HG03103 (cell line): ENCODE results near the gene ZNF335.
"Not testable (repeated sequence)": the region's sequence is repeated elsewhere in the genome, so short reads cannot be mapped to it uniquely, and the experiment has no call there.

Experiments used
- ATAC-seq: cut with Tn5 transposase; IDR thresholded peaks from one replicate; pipeline ENCODE4 v1.9.1; 2021; ENCODE audit warnings: low read depth; ENCODE audit not compliant: unreplicated experiment

Gene ZNF335

DNA sequence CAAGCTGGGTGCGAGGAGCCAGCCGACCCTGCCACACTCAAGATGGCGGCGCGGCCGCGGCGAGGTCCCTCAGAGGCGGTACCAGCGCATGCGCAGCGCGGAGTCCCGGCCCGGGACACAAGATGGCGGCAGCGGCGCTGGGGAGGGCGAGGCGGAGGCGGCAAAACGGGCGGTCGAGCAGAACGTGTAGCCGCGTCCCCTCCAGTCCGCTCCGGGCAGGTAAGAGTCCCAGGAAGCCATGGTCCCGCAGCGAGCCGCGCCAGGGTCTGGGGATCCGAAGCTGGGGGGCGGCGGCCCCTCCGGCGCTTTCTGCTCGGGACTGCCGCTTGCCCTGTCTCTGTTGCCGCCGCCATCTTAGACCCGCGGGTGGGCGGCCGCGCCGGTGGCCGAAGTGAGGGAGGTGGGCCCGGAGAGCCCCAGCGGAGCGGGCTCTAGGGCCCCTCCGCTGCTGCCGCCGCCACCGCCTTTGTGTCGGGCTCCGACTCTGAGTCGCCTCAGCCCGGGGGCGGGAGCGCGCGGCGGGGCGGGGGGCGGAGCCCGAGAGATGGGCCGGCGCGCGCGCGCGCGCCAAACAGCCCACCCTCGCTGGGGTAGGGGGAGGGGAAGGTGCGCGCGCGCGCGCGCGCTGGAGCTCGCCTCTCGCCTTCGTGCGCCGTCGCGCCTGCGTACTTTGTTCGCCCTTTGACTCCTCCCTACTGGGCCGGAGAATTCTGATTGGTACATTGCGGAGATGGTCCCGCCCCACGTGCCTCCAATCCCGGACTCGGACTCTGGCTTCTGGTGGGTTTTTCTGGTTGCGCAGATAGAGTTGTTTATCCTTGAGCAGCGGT lies 37.2 kb downstream of the ZNF335 start, which contains the start of gene PCIF1:
Gene PCIF1, plus strand, starts transcription at position 98 of the 830 bp plus-strand sequence. CDS start 4,317 bp downstream, outside the sequence.
- ATAC-seq, result peak; percentile 74

GRCh38 chr20:45934046-45934585 lies 37.9 kb downstream of the ZNF335 start:
- peak; percentile 8 for ATAC-seq

DNA sequence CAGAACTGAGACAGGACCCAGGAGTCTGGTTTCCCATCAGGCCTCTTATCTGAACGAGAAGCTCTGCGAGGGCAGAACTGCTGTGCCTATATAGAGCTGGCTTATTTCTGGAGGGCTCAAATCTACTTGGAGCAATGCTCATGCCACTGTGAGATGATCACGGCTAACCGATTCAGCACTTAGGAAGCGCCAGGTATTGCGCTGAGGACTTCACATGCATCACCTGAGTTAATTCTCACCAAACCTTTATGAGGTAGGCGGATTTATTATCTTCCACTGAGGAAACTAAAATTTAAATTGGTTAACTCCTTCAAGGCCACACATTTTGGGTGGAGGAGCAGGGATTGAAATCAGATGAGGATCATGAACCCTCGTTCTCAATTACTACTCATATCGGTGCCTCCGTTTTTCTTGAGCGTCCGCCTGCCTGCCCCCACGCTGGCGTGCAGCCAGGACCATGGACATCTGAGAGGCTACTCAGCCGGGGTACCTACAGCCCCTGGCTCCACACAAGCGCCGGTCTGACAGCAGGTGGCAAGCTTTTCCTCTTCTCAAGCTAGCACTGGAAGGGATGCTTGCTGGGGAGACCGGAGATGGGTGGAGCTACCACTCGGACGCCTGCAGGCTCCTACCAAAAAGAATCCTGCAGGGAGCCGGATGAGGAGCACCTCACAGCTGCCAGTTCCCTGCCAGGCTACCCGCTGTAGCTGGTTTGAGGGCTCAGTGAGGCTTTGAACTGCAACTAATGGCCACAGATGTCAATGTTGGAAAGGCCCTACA lies 38.5 kb downstream of the ZNF335 start:
- ATAC-seq, result no peak

DNA sequence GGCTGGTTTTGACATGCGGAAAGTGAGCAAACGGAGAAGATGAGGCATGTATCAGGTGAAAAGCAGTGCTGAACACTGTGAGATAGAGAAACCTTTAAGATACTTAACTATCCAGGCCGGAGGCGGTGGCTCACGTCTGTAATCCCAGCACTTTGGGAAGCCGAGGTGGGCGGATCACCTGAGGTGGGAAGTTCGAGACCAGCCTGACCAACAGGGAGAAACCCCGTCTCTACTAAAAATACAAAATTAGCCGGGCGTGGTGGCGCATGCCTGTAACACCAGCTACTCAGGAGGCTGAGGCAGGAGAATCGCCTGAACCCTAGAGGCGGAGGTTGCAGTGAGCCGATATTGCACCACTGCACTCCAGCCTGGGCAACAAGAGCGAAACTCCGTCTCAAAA lies 40.3 kb downstream of the ZNF335 start:
- not testable (repeated sequence) for ATAC-seq

DNA sequence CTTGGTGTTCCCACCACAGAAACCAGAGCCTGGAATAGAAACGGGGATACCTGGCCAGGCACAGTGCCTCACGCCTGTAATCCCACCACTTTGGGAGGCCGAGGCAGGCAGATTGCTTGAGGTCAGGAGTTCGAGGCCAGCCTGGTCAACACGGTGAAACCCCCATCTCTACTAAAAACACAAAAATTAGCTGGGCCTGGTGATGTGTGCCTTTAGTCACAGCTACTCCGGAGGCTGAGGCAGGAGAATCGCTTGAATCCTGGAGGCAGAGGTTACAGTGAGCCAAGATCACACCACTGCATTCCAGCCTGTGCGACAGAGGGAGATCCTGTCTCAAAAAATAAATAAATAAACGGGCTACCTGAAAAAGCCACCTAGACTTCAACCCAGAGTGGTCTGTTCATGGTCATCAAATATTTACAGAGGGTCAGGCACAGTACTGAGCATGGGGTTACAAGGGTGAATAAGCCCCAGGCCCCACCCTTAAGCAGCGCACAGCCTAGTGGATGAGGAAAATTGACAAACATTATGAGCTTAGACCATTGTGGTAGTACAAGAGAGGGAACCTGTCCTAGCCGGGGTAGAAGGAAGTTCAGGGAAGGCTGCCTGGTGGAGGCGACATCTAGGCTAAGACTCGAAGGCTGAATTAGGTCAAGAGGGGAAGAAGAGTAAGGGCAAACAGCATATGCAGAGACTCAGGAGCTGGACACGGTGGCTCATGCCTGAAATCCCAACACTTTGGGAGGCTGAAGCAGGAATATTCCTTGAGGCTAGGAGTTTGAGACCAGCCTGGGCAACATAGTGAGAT lies 44.7 kb downstream of the ZNF335 start:
- no peak for ATAC-seq

- ATAC-seq, result no peak
Measured at GRCh38 chr20:45926731-45927070, 45.3 kb downstream of the ZNF335 start.

DNA sequence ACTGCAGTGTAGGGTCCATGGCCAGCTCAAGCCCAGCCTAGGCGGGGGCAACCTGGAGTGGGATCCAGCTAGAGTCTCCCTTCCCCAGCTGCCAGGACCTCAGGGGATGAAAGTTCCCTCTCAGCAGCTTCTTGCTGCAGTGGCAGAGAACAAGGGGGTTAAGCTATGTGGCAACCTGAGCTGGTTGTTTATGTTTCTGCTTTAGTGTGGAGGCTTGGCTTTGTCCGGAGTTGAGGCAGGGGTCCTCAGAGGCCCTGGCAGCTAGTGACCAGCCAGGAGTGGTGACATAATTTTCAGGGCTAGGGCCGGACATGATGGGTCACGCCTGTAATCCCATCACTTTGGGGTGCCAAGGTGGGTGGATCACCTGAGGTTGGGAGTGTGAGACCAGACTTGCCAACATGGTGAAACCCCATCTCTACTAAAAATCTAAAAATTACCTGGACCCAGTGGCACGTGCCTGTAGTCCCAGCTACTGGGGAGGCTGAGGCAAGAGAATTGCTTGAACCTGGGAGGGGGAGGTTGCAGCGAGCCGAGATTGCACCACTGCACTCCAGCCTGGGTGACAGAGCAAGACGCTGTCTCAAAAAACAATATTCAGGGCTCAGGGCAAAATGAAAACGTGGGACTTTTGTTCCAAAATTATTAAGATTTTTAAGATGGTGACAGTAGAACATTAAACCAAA lies 46.0 kb downstream of the ZNF335 start:
- ATAC-seq, result no peak

DNA sequence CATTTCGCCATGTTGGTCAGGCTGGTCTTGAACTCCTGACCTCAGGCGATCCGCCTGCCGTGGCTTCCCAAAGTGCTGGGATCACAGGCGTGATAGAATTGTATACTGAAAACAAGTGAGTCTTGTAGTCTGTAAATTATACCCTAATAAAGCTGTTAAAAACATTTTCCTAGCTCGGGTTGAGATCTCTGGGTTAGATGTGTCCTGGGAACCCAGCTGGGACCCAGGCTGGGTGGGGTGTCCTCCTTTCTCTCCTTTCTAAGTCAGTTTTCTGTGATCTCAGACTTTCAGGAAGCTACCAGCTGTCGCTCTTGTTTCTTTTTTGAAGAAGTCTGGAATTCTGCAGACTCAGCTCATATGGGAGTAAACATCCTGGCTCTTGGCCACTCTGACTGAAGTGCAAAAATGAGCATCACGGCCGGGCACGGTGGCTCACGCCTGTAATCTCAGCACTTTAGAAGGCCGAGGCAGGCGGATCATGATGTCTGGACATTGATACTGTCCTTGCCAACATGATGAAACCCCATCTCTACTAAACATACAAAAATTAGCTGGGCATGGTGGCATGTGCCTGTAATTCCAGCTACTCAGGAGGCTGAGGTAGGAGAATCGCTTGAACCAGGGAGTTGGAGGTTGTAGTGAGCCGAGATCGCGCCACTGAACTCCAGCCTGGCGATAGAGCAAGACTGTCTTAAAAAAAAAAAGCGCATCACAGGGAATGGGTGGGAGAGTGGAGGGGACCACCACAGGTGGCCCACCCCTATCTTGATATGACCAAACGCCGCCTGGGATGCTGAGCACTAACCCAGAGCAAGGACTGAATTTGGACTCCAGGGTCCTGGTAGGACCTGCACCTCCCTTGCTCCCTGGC lies 47.4 kb downstream of the ZNF335 start:
- no peak for ATAC-seq

- no peak for ATAC-seq
Measured at GRCh38 chr20:45921337-45922189, 50.4 kb downstream of the ZNF335 start.

DNA sequence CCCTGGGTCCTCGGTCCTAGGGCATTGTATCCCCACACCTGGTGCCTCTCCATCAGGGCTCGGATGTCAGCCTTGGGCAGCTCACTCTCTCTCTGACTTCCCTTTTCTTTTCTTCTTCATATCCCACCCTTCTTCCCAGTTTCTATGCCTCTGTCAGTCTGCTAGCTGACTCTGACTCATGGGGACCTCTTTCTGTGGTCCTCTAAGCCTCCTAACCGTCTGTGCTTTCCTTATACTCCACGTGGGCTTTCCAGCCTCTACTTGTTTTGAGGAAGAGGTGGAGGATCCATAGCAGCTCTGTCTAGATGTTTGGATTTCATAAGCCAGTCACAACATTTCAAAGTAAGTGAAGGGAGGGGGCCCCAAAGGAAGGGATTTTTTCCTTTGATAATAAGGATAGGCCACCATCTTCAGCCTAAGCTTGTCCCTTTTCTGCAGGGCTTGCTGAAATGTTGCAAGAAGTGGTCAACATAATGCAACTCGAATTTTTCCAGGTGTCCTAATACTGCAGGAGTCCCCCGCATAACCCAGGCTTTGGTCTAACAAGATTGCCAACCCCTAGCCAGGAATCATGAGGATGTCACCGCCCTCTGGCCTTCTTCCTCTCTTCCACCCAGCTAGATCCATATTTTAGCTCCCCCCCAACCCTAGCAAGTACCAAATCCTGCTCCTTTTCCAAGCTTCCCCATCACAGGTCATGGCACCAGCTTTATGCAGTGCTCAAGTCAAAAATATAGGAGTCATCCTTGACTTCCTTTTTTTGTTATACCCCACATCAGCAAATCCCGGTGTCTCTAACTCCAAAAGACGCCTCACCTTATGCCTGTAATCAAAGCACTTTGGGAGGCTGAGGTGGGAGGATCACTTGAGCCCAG lies 51.3 kb downstream of the ZNF335 start:
- no peak for ATAC-seq

DNA sequence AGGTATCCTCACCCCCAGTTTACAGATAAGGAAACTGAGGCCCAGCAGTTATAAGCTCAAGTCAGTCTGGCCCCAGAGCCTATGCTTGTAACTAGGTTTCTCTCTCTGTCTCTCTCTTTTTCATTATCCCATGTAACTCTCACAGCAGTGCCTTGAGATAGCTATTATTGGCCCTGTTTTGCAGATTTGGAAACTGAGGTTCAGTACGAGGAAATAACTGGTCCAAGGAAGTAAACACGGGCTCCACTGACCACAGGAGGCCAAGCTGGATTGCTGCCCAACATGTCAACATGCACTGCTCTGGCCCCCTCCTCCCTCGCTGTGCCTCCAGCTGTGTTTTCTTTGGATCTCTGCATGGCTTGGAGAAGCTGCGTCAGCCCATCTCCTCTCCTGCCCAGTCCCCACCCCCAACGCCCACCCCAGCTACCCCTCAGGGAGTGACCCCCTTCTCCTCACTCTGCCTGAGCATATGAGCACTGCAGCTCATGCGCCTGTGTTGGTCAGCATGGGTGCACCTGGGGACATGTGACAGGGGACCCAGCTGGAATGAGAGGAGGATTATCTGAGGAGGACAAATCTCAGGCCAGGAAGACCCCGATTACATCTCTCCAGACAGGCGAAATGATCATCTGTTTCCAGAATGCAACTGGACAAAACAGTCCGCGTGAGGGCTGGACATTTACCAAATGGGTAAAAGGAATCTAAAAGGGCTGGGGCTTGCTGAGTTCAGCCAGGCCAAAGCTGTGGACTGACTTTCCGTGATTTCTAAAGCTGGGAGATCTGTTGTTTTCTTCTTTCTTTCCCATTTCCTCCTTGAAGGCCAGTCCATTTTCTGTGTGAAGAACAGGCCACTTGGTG lies 52.2 kb downstream of the ZNF335 start:
- ATAC-seq, result no peak

DNA sequence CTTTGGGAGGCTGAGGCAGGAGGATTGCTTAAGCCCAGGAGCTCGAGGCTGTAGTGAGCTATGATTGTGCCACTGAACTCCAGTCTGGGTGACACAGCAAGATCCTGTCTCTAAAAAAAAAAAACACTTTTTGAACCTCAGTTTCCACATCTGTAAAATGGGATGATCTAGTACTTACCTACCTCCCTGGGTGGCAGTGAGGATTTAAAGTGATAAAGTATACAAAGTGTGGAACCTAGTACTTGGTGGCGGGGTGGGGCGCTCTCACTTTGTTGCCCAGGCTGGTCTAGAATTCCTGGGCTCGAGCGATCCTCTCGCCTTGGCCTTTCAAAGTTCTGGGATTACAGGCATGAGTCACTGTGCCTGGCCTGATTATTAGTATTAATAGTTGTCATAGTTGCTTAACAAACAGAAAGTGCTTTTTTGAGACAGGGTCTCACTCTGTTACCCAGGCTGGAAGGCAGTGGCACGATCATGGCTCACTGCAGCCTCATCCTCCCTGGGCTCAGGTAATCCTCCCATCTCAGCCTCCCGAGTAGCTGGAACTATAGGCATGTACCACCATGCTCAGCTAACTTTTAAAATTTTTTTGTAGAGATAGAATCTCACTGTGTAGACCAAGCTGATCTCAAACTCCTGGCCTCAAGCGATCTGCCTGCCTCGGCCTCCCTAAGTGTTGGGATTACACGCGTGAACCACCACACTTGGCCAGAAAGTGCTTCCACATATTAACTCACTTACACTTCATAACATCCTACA lies 53.0 kb downstream of the ZNF335 start:
- no peak for ATAC-seq

GRCh38 chr20:45918182-45918737 lies 53.7 kb downstream of the ZNF335 start:
- ATAC-seq, result no peak

GRCh38 chr20:45917790-45918141 lies 54.2 kb downstream of the ZNF335 start:
- no peak for ATAC-seq

GRCh38 chr20:45913116-45913515 lies 58.9 kb downstream of the ZNF335 start:
- ATAC-seq, result no peak

DNA sequence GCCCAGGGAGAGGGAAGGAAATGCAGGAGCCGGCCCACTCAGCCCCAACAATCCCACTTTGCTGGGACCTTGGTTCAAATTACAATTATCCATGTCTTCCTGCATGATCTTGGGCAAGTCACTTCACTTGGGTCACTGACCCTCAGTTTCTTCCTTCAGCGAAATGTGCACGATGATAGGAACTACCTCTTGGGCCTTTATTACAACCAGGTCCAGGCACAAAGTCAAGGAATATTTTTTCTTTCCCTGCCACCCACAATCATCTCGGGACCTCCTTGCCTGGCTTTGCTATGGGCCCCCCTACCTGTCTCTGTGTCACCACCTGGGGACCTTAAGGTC lies 59.7 kb downstream of the ZNF335 start:
- no peak for ATAC-seq
